MCF 10A (cell line): ENCODE data around the gene ASB3. TPM values are rescaled to one million over a fixed set of nuclear protein-coding genes. Genes with fewer than 3 reads are reported as not detected.

Experiments
- BruUV-seq: library from RNA; stranded (reverse); fragments of 400-500 nt; replicated peaks from 2 replicates; lab custom pipeline; 2021; lab: Mats Ljungman, UMichigan
- CTCF ChIA-PET: fragments of 300-600 bp; sonication (Branson Sonifier 250); formaldehyde crosslinking; extraction: SDS; loops from one replicate; lab custom pipeline; 2021; ENCODE audit warnings: antibody characterized with exemption, inconsistent platforms; lab: Yijun Ruan, JAX
- POLR2A ChIA-PET: fragments of 300-600, 350-650 bp; sonication (Branson Sonifier 250); formaldehyde crosslinking; extraction: SDS; loops from one replicate; lab custom pipeline; 2020; ENCODE audit warnings: antibody characterized with exemption, inconsistent platforms; lab: Yijun Ruan, JAX
- DNase-seq: peaks from one replicate; pipeline ENCODE4 v3.0.0-alpha.2; 2018; ENCODE audit not compliant: unreplicated experiment
- H3K27ac Mint-ChIP-seq: one replicate; pipeline ENCODE4 v1.8.0; 2022; ENCODE audit warnings: mild to moderate bottlenecking, low read depth, mixed read lengths; ENCODE audit not compliant: unreplicated experiment
- H3K27me3 Mint-ChIP-seq: one replicate; pipeline ENCODE4 v1.8.0; 2022; ENCODE audit warnings: mixed read lengths; ENCODE audit not compliant: insufficient read depth, unreplicated experiment
- H3K36me3 Mint-ChIP-seq: one replicate; pipeline ENCODE4 v1.8.0; 2022; ENCODE audit warnings: mild to moderate bottlenecking, moderate library complexity, mixed read lengths; ENCODE audit not compliant: insufficient read depth, unreplicated experiment
- H3K4me1 Mint-ChIP-seq: one replicate; pipeline ENCODE4 v1.8.0; 2022; ENCODE audit warnings: mixed read lengths; ENCODE audit not compliant: insufficient read depth, unreplicated experiment
- H3K4me3 Mint-ChIP-seq: one replicate; pipeline ENCODE4 v1.8.0; 2022; ENCODE audit warnings: mild to moderate bottlenecking, moderate library complexity, mixed read lengths; ENCODE audit not compliant: unreplicated experiment
- H3K9me3 Mint-ChIP-seq: one replicate; pipeline ENCODE4 v1.8.0; 2022; ENCODE audit warnings: mixed read lengths; ENCODE audit not compliant: unreplicated experiment
- CTCF ChIP-seq: fragments of 200-600 bp; IDR thresholded peaks from one replicate; pipeline ENCODE4 v1.8.0; 2022; ENCODE audit warnings: antibody characterized with exemption, mild to moderate bottlenecking; ENCODE audit not compliant: unreplicated experiment
- intact Hi-C: fragments of 100-400 bp; cut with micrococcal nuclease; formaldehyde crosslinking; loops from 2 replicates; pipeline ENCODE4 v1.14.1; 2022
- total RNA-seq: library from RNA; stranded (reverse); gene quantifications from 2 replicates; pipeline ENCODE4 v1.2.3, GENCODE V29; 2022

The ASB3 gene
- total RNA-seq, 1 experiment from 2014 or later, result 19.7 TPM

- no TSS peak for BruUV-seq
- ChIA-PET POLR2A (interaction anchor here (1.2 to 2.1 kb wide), 4 partner anchors 9 to 16 kb away, joined by 3 to 9 read pairs (median 4); partner anchors contain the start of gene ERLEC1), CTCF (no interaction called here)
- no peak for TF ChIP-seq CTCF
- no peak for DNase-seq
- no peak overlapping the region for H3K4me3 Mint-ChIP-seq
- H3K9me3 Mint-ChIP-seq, result no peaks in the 10 kb centered on the region
- H3K27ac Mint-ChIP-seq, result no peak overlapping the region
- H3K36me3 Mint-ChIP-seq, result peaks cover 84% of the 10 kb centered on the region
- H3K27me3 Mint-ChIP-seq, result no peaks in the 10 kb centered on the region
- intact Hi-C loops, result no loop called here
- H3K4me1 Mint-ChIP-seq, result no peaks in the 10 kb centered on the region
Observed at GRCh38 chr2:53801547-53801946, 14.8 kb upstream of the ASB3 start.

- TF ChIP-seq CTCF, result no peak
- H3K27me3 Mint-ChIP-seq, result no peaks in the 10 kb centered on the region
- H3K9me3 Mint-ChIP-seq, result no peaks in the 10 kb centered on the region
- intact Hi-C loops, result no loop called here
- CTCF ChIA-PET, result interaction anchor here (0.6 kb wide), 1 partner anchor 12 kb away, joined by 3 read pairs; no protein-coding TSS in a partner anchor
- H3K4me3 Mint-ChIP-seq, result no peak overlapping the region
- DNase-seq, result no peak
- no TSS peak for BruUV-seq
- H3K27ac Mint-ChIP-seq, result no peak overlapping the region
- peaks cover 42% of the 10 kb centered on the region for H3K36me3 Mint-ChIP-seq
- POLR2A ChIA-PET, result no interaction called here
- H3K4me1 Mint-ChIP-seq, result no peaks in the 10 kb centered on the region
Observed at GRCh38 chr2:53793821-53794220, 7.1 kb upstream of the ASB3 start.

GRCh38 chr2:53793261-53793660 is 6.5 kb upstream of the ASB3 start:
- Mint-ChIP-seq H3K36me3 (peaks cover 38% of the 10 kb centered on the region), H3K4me1 (no peaks in the 10 kb centered on the region), H3K4me3 (no peak overlapping the region), H3K9me3 (no peaks in the 10 kb centered on the region), H3K27ac (no peak overlapping the region), H3K27me3 (no peaks in the 10 kb centered on the region)
- CTCF ChIA-PET, result interaction anchor here (0.6 kb wide), 1 partner anchor 13 kb away, joined by 3 read pairs; no protein-coding TSS in a partner anchor
- BruUV-seq, result no TSS peak
- no peak for DNase-seq
- POLR2A ChIA-PET, result interaction anchor here (1.1 kb wide), 1 partner anchor 176 kb away, joined by 3 read pairs; no protein-coding TSS in a partner anchor
- TF ChIP-seq CTCF, result no peak
- intact Hi-C loops, result no loop called here

GRCh38 chr2:53787614-53788289 is 999 bp upstream of the ASB3 start:
- no peaks in the 10 kb centered on the region for H3K9me3 Mint-ChIP-seq
- peak overlapping the region; percentile 83 for H3K4me3 Mint-ChIP-seq
- ChIA-PET CTCF (interaction anchor here (0.6 to 2.3 kb wide), 3 partner anchors 14 to 318 kb away, joined by 3 to 11 read pairs (median 3); partner anchors contain the start of gene CHAC2), POLR2A (interaction anchor here (0.5 to 7.8 kb wide), 21 partner anchors 9 to 1215 kb away, joined by 3 to 112 read pairs (median 4); partner anchors contain the start of gene CHAC2)
- TF ChIP-seq CTCF, result no peak
- no peaks in the 10 kb centered on the region for H3K36me3 Mint-ChIP-seq
- H3K4me1 Mint-ChIP-seq, result peaks cover 12% of the 10 kb centered on the region
- intact Hi-C loops, result loop anchor here (1.0 kb wide), 1 partner anchor 364 kb away; no protein-coding TSS in a partner anchor
- no peaks in the 10 kb centered on the region for H3K27me3 Mint-ChIP-seq
- DNase-seq, result no peak
- BruUV-seq, result TSS peak; percentile 59
- H3K27ac Mint-ChIP-seq, result peak overlapping the region; percentile 62
